Stimulated activated CD4-positive, alpha-beta T cell treated with anti-CD3 and anti-CD28 coated beads, Interleukin-4, amount 100 ng/mL, for 48 hours (primary cell): ENCODE data around the gene TTC28.
"Not testable (repeated sequence)": the region's sequence is repeated elsewhere in the genome, so short reads cannot be mapped to it uniquely, and the experiment has no call there.

Experiments used
- DNase-seq, 2 donors: peaks; one replicate each; pipeline ENCODE4 v3.0.0-alpha.2; 2020; ENCODE audit warnings: low read depth in 2 of 2

Gene TTC28

DNA sequence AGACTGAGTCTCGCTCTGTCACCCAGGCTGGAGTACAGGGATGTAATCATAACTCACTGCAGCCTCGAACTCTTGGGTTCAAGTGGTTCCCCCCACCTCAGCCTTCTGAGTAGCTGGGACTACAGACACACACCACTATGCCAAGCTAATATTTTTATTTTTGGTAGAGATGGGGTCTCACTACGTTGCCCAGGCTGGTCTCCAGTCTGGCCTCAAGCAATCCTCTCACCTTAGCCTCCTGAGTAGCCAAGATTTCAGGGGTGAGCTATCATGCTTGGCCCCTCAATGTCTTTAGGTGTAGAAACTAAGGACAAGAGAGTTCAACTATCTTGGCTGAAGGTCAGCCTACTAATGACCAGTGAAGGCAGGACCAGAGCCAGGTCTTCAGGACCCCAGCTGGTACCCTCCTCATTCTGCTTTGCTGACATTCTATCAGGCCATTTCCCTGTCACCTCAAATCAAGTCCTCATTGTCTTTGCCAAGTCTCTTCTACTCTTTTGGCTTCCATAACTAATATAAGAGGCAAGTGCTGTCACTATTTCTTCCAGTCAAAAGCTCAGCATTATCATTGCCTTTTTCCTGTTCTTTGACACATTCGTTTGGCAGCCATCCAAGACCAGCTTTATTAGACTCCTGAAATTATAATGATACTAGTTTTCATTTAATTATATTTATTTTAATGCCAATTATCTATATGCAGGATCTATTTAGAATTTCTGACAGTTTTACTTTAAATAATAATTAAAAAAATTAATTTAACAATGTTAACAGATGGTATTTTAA, 496.4 kb downstream of the TTC28 start:
- no peak for DNase-seq

DNA sequence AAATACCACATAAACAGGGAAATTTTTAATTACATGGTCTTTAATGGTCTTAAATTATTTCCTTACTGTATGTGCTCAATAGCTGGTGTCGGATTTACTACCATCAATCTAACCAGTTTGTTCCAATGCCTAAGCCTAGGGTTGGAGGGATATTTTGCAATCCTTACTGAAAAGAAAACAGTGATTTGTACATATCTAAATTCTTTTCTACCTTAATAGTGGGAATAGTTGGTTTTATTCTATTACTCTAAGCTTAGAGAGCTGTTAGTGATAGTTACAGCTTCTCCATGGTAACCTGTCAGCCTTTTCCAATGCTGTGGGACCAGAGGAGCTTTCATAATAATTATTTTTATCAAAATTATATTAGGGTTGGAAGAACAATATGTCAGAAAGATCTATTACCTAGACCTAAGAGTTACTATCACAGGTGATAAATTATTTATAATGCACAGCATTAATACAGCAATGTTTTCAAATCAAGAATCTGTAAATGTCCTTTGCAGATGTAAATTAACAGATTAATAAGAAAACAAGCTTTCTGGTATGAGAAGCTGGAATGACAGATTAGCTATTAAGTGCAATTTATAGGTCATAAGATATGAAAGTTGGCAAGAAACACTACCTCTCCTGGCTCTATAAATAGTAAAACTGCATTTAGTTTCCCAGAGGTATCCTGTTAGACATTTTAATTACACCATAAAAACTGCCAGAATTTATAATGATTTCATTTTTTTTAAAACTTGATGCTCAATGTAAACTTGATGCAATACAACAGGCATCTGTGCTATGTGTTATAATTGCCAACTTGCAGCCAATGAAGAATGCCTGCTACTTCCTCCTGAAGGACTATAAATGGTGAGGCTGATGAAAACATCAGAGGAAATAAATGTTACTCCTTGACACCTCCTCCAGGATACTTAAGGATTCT, 498.6 kb downstream of the TTC28 start:
- DNase-seq: no peak

DNA sequence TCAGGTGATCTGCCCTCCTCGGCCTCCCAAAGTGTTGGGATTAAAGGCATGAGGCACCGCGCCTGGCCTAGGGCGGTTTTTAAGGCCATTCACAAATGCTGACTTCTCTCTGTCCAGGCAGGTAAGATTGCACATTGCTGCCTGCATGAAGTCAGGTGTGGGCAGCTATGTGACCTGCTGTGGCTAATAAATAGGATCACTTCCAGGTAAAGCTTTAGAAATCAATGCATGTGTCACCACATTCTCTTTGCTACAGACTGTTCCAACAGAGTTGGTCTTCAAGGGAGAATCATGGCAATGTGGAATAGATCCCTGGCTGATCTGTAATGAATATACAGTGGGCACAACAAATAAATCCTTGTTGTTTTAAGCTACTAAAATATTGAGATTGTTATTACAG, 500.2 kb downstream of the TTC28 start:
- DNase-seq: no peak

DNA sequence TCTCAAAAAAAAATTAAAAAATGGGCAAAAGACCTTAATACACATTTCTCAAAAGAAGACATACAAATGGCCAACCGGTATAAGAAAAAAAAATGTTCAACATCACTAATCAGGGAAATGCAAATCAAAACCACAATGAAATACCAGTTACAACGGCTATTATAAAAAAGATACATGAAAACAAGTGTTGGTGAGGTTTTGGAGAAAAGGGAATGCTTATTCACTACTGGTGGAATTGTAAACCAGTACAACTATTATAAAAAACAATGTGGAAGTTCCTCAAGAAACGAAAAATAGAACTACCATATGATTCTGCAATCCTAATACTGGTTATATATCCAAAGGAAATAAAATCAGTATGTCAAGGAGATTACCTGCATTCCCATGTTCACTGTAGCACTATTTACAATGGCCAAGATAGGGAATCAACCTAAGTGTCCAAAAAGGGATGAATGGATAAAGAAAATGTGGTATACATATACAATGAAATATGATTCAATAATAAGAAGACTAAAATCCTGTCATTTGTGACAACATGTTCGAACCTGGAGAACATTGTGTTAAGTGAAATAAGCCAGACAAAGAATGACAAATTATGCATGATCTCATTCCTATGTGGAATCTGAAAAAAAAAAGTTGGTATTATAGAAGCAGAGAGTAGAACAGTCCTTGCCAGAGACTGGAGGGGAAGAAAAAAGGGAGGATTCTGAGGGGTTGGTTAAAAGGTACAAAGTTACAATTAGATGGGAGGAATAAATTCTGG, 503.7 kb downstream of the TTC28 start:
- no peak for DNase-seq

DNA sequence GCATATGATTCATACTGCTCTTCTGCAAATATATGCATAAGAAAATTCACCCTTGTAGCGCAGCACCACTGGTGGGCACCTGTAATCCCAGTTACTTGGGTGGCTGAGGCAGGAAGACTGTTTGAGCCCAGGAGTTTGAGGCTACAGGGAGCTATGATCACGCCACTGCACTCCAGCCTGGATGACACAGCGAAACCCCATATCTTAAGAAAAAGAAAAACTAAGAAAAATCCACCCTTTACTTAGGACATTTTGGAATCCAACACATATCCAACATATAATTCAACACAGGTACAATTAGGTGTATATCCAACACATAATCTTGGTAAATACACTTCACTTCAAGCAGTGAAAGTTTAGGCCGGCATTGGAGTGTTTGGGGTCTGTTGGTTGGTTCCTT, 505.1 kb downstream of the TTC28 start:
- no peak for DNase-seq

DNA sequence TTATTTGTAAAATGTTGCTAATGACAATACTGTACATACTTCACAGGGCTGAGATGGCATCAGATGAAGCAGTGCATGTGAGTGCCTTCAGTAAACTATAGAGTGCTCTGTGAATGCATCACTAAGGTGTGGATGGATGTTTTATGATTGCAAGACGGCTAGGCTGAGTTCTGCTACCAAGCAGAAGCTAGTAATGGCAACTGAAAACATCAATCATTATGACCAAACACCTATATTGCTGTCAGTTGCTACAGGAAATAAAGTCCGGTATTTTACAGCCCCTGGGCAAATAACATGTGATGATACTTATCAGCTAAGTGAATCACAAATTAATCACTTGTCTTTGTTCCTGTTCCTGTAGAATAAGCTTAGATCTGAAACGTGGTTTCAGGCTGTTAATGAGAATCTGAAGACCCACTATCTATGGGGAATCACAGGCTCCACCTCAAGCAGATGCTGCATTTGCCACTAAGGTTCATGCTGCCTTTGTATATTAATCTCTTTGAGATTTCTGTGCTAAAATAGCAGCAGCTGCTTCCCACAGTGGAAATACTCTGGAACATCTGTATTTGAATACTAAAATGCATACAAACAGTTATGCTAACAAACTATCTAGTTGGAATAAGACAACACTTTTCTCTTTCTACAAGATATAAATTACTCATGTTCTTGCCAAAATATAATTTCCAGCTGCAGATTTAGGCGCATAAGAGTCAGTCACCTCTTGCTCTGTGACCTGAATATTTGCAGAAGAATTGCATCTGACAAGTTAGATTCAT, 506.6 kb downstream of the TTC28 start:
- DNase-seq: no peak

DNA sequence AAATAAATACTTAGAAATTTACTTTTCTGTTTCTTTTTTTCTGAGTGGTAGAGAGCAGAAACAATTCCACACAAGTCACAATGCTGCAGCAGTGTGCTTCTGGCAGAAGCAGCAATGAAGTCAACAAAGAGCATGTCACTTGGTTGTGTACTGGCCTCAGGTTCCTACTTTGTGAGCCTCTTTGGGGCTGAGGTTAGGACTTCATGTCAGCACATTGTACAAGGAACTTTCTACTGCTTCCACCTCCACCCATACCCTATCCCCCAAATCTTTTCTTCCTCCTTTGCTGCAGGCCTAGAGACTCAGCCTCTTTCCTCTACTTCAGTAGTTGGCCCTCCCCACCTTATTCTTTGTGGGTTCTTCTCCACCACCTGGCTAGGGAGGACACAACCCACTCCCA, 507.9 kb downstream of the TTC28 start:
- DNase-seq: no peak

DNA sequence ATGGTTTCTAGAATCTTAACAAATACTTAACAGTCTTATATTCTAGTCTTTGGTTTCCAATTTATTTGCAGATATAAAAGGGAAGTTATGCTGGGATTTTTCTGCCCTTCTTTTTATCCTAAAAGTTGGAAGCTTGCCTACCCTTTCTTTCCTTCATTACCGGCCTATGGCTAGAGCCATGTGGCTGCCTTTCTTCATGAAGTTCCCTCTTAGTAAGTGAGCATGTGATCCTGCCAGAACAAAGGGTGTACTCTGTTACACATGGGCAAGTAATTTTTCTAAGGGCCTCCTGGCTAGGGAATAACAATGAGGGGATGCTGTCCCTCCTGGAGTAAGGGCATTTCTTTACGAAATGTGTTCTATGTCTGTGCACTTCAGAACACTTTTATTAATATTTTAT, 508.5 kb downstream of the TTC28 start:
- DNase-seq: no peak

DNA sequence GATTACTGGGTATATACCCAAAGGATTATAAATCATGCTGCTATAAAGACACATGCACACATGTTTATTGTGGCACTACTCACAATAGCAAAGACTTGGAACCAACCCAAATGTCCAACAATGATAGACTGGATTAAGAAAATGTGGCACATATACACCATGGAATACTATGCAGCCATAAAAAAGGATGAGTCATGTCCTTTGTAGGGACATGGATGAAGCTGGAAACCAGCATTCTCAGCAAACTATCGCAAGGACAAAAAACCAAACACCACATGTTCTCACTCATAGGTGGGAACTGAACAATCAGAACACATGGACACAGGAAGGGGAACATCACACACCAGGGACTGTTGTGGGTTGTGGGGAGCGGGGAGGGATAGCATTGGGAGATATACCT, 510.3 kb downstream of the TTC28 start:
- DNase-seq: not testable (repeated sequence)

DNA sequence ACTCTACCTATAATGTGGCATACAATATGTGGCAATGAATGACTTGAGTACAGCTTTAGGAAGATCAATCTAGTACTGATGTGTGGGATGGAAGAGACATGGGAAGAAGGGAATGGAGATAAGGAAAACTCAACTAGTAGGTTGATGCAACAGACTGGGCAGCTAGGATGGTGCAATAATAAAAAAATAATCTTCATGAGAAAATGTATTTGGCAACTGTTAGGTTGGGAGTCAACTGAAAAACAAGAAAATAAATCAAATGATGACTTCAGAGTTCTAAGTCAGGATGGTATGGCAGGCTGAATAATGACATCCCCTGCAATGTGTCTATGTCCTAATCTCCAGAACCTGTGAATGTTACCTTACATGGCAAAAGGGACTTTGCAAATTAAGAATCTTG, 523.8 kb downstream of the TTC28 start:
- DNase-seq: no peak

DNA sequence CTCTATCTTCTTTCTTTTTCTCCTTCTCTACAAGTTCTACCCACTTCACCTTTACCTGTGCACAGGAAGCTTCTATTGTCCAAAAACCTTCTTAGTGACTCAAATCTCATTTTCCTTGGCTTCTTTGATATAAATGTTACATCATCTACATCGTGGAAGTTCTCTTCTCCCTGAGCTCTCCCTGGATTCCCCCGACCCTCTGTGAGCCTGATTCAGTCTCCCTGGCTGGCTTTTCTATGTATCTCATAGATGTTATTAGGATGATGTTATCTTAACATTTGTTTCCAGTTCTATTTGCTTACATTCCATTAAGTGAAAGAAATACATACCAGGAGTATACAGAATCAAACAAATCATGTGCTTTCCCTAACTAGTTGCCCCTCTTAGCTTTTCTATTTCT, 524.8 kb downstream of the TTC28 start:
- DNase-seq: no peak

DNA sequence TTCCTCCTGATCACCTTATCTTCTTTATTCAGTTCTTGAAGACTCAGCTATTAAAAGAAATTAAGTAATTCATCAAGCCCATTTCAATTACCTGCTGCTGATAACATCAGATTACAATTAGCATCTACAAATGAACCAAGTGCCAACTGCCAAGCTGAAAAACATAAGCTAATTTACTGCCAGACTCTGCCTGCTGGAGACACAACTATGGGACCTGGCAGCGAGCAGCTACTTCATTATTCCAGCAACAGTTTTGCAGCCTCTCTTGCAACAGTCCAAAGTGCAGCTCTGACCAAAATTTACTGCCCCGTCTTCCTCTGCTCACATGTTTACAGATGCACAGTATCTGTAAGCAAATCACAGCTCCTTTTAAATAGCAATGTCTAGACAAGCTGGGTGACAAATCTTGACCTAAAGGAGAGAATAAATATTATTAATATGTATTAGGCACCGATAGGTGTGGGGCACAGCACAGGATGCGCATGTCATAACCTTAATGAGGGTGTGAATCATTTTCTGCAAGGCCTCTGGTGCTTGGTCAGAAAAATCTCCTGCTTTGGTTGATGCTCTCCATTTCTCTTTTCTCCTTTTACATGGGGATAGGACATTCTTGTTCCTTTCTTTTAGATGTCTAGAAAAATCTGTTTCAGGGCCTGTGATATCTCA, 528.4 kb downstream of the TTC28 start:
- no peak for DNase-seq

DNA sequence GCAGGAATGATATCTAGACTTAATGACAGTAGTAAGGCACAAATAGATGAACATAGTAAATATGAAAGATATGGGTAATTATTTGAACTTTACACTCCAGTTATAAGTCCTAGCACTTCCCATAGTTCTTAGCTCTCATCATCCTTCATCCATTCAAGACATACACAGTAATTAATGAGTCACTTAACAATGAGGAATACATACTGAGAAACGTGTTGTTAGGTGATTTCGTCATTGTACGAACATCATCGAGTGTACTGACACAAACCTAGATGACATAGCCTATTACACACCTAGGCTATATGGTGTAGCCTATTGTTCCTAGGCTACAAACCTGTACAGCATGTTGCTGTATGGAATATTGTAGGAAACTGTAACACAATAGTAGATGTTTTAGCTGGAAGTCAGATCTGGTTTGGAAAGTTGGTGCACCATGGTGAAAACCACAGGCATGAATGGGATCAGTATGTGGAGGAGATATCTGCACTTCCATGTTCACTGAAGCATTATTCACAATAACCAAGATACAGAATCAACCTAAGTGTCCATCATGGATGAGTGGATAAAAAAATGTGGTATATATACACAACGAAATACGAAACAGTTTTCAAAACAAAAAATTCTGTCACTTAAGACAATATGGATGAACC, 530.7 kb downstream of the TTC28 start:
- no peak for DNase-seq

DNA sequence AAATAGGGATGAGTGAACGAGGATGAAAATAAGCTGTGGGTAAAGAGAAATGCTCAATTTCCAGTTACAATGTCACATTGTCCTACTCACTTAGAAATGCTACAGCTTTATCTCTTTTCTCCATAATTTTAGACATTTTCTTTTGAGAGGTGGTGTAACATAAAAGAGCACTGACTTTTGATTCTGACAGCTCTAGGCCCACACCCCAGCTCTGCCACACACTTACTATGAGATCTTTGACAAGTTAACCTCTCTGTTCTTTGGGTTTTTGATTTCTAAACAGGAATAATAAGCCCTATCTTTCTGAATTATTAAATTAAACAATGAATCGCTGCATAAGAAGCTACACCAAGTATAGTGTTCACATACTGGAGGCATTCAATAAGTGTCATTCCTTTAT, 532.2 kb downstream of the TTC28 start:
- no peak for DNase-seq

DNA sequence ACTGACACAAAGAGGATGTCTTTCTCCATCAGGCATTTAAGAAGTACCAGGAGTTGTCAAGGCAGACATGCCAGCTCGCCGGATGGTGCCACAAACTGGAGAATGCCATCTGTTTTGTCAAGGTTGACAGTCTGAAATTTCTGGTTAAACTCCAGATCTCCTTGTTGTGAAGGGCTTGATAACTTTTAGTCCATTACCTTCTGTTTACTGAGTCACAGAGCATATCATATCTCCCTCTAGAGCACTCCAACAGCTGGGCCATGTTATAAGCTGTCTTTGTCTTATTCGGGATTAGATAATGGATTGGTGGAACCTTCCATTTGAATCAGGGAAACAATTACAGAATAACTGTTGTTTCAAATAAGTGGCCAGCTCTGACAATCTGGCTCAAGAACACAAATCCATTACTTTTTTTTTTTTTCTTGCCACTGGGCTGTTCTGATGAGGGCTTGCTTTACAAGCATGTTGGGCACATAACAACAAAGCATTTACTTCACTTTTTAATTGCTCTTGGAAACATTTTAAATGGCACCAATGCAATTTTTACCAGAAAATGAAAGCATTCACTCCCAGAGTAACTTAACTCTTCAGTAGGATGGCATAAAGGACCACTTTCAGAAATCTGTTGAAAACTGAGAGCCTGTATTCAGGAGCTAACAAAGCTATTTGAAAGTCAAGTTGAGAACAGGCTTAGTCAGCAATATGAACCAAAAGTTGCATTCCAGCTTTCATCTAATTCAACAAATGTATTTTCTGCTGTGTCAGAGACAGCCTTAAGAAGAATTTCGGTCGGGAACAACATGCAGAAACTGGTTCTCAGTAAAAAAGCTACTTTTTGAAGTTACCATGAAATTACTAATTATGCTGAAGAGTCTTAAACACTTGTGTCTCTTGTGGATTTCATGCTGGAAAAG, 533.0 kb downstream of the TTC28 start:
- no peak for DNase-seq

DNA sequence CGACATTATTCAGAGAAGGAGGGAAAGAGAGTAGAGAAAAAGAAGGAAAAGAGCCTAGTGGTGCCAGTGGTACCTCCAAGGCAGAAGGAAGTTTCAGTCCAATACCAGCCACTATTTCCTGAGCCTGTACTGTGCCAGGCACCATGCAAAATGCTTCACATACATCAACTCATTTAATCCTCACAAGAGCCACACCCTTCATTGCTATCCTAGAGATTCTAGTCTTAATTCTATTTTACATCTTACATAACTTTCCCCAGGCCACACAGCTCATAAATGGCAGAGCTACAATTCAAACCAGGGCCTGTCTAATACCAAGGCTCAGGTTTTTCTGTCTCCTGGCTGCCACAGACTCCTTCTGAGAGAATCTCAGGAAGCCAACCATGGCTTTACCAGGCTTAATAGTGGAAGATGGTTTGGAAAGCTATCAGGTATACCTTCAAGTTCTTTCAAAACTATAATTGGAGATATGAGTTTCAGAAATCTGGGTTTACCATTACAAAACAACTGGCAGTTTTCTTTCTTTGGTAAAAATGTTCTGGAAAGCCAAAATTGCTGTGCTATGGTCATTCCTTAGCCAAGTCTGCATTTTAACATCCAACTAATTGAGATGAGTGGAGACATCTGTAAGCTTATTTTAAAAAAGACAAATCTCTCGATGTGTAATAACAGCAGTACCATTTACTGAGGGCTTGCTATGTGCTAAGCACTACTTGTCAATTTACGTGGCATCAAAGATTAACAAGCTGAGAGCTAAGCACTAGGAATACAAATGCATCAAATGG, 535.5 kb downstream of the TTC28 start:
- DNase-seq: no peak

DNA sequence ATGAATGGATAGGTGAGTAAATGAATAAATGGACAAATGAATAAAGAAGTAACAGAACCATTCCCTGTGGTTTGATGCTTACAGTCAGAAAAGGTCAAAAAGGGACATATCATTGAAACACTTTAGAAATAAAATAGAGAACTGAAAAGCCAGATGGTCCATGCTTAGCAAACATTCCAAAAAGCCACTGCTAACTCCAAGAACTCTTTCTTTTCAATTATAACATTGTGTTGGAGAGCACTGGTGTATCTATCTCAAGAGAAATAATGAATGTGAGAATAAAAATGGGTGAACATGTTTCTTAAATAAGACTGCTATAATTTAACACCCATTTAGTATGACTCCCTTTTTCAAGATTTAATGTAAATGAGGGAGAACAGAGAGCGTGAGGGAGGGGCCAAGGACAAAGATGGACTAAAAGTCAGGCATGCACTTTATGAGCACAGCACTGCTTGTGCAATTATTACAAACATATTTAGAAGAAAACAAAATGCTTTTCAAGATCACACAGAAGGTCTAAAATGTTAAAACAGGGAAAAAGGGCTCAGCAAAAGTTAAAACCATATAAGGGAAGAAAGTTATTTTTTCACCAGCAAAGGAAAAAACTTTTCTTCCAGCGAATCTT, 536.3 kb downstream of the TTC28 start:
- no peak for DNase-seq

DNA sequence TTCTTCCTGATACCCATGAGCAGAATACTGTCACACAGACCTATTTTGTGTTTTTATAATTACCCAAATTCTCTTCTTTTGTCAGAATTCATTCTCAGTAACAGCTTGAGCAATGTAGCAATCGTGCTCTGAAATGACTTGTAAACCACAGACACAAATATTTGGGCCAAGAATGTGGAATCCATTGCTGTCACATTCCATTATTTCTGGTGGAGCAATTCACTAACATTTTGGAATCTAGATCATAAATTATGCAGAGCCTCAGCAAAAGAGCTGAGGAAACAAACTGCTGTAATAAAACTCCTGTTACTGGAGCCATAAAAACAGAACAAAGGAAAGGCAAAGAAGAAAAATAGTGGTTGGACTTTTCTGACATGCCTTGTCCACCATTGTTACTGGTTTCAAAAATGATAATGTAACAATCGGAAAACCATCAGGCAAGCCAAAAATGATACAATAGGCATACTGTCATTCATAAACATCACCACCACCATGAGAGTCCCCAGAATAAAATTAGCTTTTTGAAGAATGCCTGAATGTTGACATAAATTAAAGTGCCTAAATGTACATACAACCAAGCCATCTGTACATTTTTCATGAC, 537.2 kb downstream of the TTC28 start:
- DNase-seq: no peak
